B cell (primary cell): ENCODE data around the gene PSAT1. TPM values are rescaled to one million over a fixed set of nuclear protein-coding genes. Genes with fewer than 3 reads are reported as not detected.
A peak's percentile ranks its signal among the peaks of the same experiment; 100 is the strongest.

Source experiments
- ATAC-seq: fragments of 200-7000 bp; cut with Tn5 transposase; one replicate; pipeline ENCODE4 v1.10.0; 2021; ENCODE audit warnings: low read depth, mild to moderate bottlenecking, moderate number of reproducible peaks, moderate library complexity
- CTCF ChIA-PET: fragments of 350-600 bp; sonication (Branson Sonifier 250); formaldehyde crosslinking; loops from one replicate; lab custom pipeline; 2021; ENCODE audit warnings: antibody characterized with exemption, inconsistent platforms; lab: Charles Lee
- POLR2A ChIA-PET: fragments of 350-600 bp; sonication (Branson Sonifier 250); formaldehyde crosslinking; loops from one replicate; lab custom pipeline; 2021; ENCODE audit warnings: antibody characterized with exemption; lab: Charles Lee
- DNase-seq: peaks from one replicate; pipeline ENCODE4 v3.0.0; 2013
- H2AFZ ChIP-seq: 2 replicates; pipeline ENCODE4 v1.6.1; 2012; ENCODE audit warnings: mild to moderate bottlenecking, low read depth, low read length; ENCODE audit not compliant: insufficient read depth, poor library complexity, severe bottlenecking
- H3K27ac ChIP-seq, 2 donors: 1 replicate in 1 of 2; 2 replicates in 1 of 2; pipeline ENCODE4 v1.5.1; 2012 to 2013; ENCODE audit warnings: low read length in 2 of 2, mild to moderate bottlenecking in 2 of 2, moderate library complexity in 1 of 2
- H3K27me3 ChIP-seq, 4 experiments: fragments of 200-600 bp in 1 of 4; sonication (generic) in 1 of 4; replicated peaks in 1 of 4; 1 replicate in 2 of 4; 2 replicates in 2 of 4; pipeline versions ENCODE4 v1.6.1 to v1.7.0; 2013 to 2016; ENCODE audit warnings: low read length in 3 of 4, mild to moderate bottlenecking in 2 of 4, mixed read lengths in 1 of 4, moderate library complexity in 1 of 4; ENCODE audit not compliant: insufficient read depth in 4 of 4, control insufficient read depth in 3 of 4; ENCODE audit errors: control extremely low read depth in 1 of 4
- H3K36me3 ChIP-seq, 2 experiments: replicated peaks in 1 of 2; 1 replicate in 1 of 2; 2 replicates in 1 of 2; pipeline versions ENCODE4 v1.6.1 to v1.7.1; 2013; ENCODE audit warnings: low read length in 1 of 2; ENCODE audit not compliant: insufficient read depth in 2 of 2, control insufficient read depth in 1 of 2; ENCODE audit errors: control extremely low read depth in 1 of 2, extremely low read depth in 1 of 2
- H3K4me1 ChIP-seq, 2 donors: fragments of 200-600 bp in 1 of 2; sonication (generic) in 1 of 2; 1 replicate in 1 of 2; 2 replicates in 1 of 2; pipeline versions ENCODE4 v1.5.1 to v1.6.1; 2013 to 2017; ENCODE audit warnings: low read length in 2 of 2; ENCODE audit not compliant: control insufficient read depth in 2 of 2, insufficient read depth in 2 of 2
- H3K4me2 ChIP-seq: replicated peaks from 2 replicates; pipeline ENCODE3; 2012; ENCODE audit warnings: mild to moderate bottlenecking, low read depth, low read length; ENCODE audit not compliant: poor library complexity, severe bottlenecking
- H3K4me3 ChIP-seq, 5 experiments: fragments of 200-600 bp in 1 of 5; sonication (generic) in 1 of 5; 1 replicate in 3 of 5; 2 replicates in 2 of 5; pipeline versions ENCODE4 v1.5.1 to v1.7.0; 2011 to 2016; ENCODE audit warnings: low read length in 4 of 5, mild to moderate bottlenecking in 4 of 5, low read depth in 2 of 5, control low read depth in 1 of 5, moderate library complexity in 1 of 5; ENCODE audit not compliant: insufficient read depth in 1 of 5; ENCODE audit errors: control extremely low read depth in 1 of 5, extremely low read depth in 1 of 5
- H3K79me2 ChIP-seq: fragments of 200-600 bp; sonication (generic); one replicate; pipeline ENCODE4 v1.6.0; 2016; ENCODE audit warnings: low read length; ENCODE audit not compliant: control insufficient read depth, insufficient read depth
- H3K9ac ChIP-seq: fragments of 200-600 bp; sonication (generic); 2 replicates; pipeline ENCODE4 v1.6.1; 2017; ENCODE audit warnings: mild to moderate bottlenecking, low read length, moderate library complexity
- H3K9me3 ChIP-seq, 3 donors: one replicate each; pipeline versions ENCODE4 v1.6.1 to v1.7.1; 2013; ENCODE audit warnings: low read length in 2 of 3; ENCODE audit not compliant: control insufficient read depth in 2 of 3, insufficient read depth in 1 of 3; ENCODE audit errors: control extremely low read depth in 1 of 3
- H4K20me1 ChIP-seq: 2 replicates; pipeline ENCODE4 v1.6.0; 2012; ENCODE audit warnings: mild to moderate bottlenecking, low read length; ENCODE audit not compliant: insufficient read depth, control insufficient read depth, poor library complexity, severe bottlenecking
- H3K27ac Mint-ChIP-seq: one replicate; pipeline ENCODE4 v1.8.0; 2021; ENCODE audit warnings: mixed read lengths
- H3K27me3 Mint-ChIP-seq: one replicate; pipeline ENCODE4 v1.8.0; 2021; ENCODE audit warnings: mixed read lengths
- H3K4me1 Mint-ChIP-seq: one replicate; pipeline ENCODE4 v1.8.0; 2021; ENCODE audit warnings: mixed read lengths
- H3K4me3 Mint-ChIP-seq: one replicate; pipeline ENCODE4 v1.8.0; 2021; ENCODE audit warnings: mixed read lengths
- H3K9me3 Mint-ChIP-seq: one replicate; pipeline ENCODE4 v1.8.0; 2022; ENCODE audit warnings: mixed read lengths; ENCODE audit not compliant: insufficient read depth
- EZH2 ChIP-seq: IDR thresholded peaks from 2 replicates; pipeline ENCODE4 v1.6.1; 2012; ENCODE audit warnings: borderline replicate concordance, low read depth, mild to moderate bottlenecking, moderate library complexity, low read length; ENCODE audit not compliant: insufficient read depth, poor library complexity, severe bottlenecking
- WGBS: methylation state at CpG from one replicate; pipeline ENCODE4 v1.1.5; 2013; ENCODE audit warnings: missing lambda C conversion rate; ENCODE audit not compliant: insufficient coverage; 5-methylcytosine and 5-hydroxymethylcytosine counted together
- intact Hi-C: fragments of 100-400 bp; cut with micrococcal nuclease; formaldehyde crosslinking; loops from one replicate; pipeline ENCODE4 v1.10.0; 2022
- polyA plus RNA-seq: library from polyadenylated mRNA; depleted of rRNA; stranded (reverse); fragments of >200 nt; gene quantifications from 2 replicates; pipeline ENCODE4 v1.2.3, GENCODE V29; 2012
- total RNA-seq, 2 donors: library from RNA; stranded (reverse); fragments of 120-200 nt in 1 of 2; gene quantifications; 1 replicate in 1 of 2; 2 replicates in 1 of 2; pipeline versions ENCODE4 v1.2.3 to v1.2.4, GENCODE V29; 2013 to 2022
- TF ChIP-seq, protein P1 (sequence below): fragments of 200-600 bp; IDR thresholded peaks from one replicate; pipeline ENCODE4 v1.8.0; 2022; ENCODE audit warnings: antibody characterized with exemption, mild to moderate bottlenecking

Gene PSAT1
- total and polyA plus RNA-seq, 2 donors (not counting 1 experiment from before 2014, with no cell fraction given): 0.61 to 5.0 TPM

GRCh38 chr9:78356634-78357033, 59.7 kb downstream of the PSAT1 start:
- Histone ChIP-seq H3K9ac (no peak overlapping the region), H2AFZ (no peak overlapping the region), H3K27ac (no peak overlapping the region), H3K4me1 (no peaks in the 10 kb centered on the region), H3K27me3 (no peaks in the 10 kb centered on the region), H3K9me3 (no peaks in the 10 kb centered on the region), H3K79me2 (no peaks in the 10 kb centered on the region), H3K4me2 (no peak overlapping the region), H4K20me1 (no peaks in the 10 kb centered on the region), H3K36me3 (no peaks in the 10 kb centered on the region), H3K4me3 (no peak overlapping the region)
- Mint-ChIP-seq H3K4me1 (no peaks in the 10 kb centered on the region), H3K27ac (no peak overlapping the region), H3K4me3 (no peak overlapping the region), H3K9me3 (no peaks in the 10 kb centered on the region), H3K27me3 (no peaks in the 10 kb centered on the region)
- TF ChIP-seq, protein P1, sequence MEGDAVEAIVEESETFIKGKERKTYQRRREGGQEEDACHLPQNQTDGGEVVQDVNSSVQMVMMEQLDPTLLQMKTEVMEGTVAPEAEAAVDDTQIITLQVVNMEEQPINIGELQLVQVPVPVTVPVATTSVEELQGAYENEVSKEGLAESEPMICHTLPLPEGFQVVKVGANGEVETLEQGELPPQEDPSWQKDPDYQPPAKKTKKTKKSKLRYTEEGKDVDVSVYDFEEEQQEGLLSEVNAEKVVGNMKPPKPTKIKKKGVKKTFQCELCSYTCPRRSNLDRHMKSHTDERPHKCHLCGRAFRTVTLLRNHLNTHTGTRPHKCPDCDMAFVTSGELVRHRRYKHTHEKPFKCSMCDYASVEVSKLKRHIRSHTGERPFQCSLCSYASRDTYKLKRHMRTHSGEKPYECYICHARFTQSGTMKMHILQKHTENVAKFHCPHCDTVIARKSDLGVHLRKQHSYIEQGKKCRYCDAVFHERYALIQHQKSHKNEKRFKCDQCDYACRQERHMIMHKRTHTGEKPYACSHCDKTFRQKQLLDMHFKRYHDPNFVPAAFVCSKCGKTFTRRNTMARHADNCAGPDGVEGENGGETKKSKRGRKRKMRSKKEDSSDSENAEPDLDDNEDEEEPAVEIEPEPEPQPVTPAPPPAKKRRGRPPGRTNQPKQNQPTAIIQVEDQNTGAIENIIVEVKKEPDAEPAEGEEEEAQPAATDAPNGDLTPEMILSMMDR: no peak
- TF ChIP-seq EZH2: no peak
- ATAC-seq: no peak
- WGBS: 100% methylated on average over 1 of the region's 4 CpGs
- ChIA-PET POLR2A (no interaction called here), CTCF (interaction anchor here (2.3 kb wide), 1 partner anchor 12 kb away, joined by 6 read pairs; no protein-coding TSS in a partner anchor)
- no peak for DNase-seq
- intact Hi-C loops: no loop called here

DNA sequence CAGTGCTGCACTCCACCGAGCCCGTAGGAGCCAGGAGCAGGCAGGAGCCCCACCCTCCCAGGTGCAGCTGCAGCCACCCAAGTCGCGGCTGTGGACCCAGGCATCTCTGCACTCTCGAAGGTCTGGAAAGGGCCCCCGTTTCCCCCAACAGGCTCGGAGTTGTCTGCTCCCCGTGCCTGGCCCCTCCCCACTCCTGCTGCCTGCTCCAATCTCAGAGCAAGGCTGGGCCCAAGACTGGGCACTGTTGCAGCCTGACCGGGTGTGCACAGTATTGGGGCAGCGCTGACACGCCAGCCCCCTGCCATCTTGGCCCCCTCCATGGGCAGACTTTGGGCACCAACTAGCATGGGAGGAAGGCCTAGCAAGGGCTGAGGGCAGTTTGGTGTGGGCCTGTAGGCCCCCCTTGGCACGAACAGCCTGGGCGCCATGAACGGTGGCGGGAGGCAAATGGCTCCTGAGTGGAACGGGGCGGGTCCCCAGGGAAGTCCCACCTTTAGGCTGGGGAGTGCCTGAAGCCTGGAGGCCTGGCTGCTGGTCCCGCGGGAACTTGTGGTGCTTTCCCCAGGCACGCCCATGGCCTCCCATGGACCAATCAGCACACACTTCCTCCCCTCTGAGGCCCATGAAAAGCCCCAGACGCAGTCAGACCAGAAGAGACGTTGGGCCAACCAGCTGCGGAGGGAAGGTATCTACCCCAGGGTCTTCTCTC, 60.4 kb downstream of the PSAT1 start:
- H3K4me1 ChIP-seq: no peaks in the 10 kb centered on the region
- no peak for DNase-seq
- H3K27me3 ChIP-seq: no peaks in the 10 kb centered on the region
- no peak overlapping the region for H3K4me2 ChIP-seq
- H4K20me1 ChIP-seq: no peaks in the 10 kb centered on the region
- H3K9ac ChIP-seq: no peak overlapping the region
- 93% methylated on average over 22 of the region's 23 CpGs for WGBS
- no peak overlapping the region for H3K27ac ChIP-seq
- H3K36me3 ChIP-seq: no peaks in the 10 kb centered on the region
- Mint-ChIP-seq H3K27ac (no peak overlapping the region), H3K4me1 (no peaks in the 10 kb centered on the region), H3K9me3 (no peaks in the 10 kb centered on the region), H3K27me3 (no peaks in the 10 kb centered on the region), H3K4me3 (no peak overlapping the region)
- intact Hi-C loops: no loop called here
- no peaks in the 10 kb centered on the region for H3K9me3 ChIP-seq
- POLR2A ChIA-PET: no interaction called here
- no peak overlapping the region for H3K4me3 ChIP-seq
- no peak for TF ChIP-seq EZH2
- TF ChIP-seq, protein P1: no peak
- CTCF ChIA-PET: interaction anchor here (2.3 kb wide), 1 partner anchor 12 kb away, joined by 6 read pairs; no protein-coding TSS in a partner anchor
- no peaks in the 10 kb centered on the region for H3K79me2 ChIP-seq
- H2AFZ ChIP-seq: peak overlapping the region; percentile 10
- ATAC-seq: peak; percentile 33
